Measurements from ENCODE around the gene ZNF35.

ZNF35 gene

GRCh38 chr3:44680921-44681455, 32.5 kb downstream of the ZNF35 start:
- H3K4me3 ChIP-seq (ENCODE audit: low read depth, low read length): no peak overlapping the region
- DNase-seq (ENCODE audit: low read depth, low spot score): no peak
- in situ Hi-C loops (cut with HindIII; ENCODE audit: low sequenced_read_pairs): no loop called here
- TF ChIP-seq, protein P1, sequence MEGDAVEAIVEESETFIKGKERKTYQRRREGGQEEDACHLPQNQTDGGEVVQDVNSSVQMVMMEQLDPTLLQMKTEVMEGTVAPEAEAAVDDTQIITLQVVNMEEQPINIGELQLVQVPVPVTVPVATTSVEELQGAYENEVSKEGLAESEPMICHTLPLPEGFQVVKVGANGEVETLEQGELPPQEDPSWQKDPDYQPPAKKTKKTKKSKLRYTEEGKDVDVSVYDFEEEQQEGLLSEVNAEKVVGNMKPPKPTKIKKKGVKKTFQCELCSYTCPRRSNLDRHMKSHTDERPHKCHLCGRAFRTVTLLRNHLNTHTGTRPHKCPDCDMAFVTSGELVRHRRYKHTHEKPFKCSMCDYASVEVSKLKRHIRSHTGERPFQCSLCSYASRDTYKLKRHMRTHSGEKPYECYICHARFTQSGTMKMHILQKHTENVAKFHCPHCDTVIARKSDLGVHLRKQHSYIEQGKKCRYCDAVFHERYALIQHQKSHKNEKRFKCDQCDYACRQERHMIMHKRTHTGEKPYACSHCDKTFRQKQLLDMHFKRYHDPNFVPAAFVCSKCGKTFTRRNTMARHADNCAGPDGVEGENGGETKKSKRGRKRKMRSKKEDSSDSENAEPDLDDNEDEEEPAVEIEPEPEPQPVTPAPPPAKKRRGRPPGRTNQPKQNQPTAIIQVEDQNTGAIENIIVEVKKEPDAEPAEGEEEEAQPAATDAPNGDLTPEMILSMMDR (IDR thresholded peaks at IDR 0.05; ENCODE audit: low read depth, low read length): no peak

DNA sequence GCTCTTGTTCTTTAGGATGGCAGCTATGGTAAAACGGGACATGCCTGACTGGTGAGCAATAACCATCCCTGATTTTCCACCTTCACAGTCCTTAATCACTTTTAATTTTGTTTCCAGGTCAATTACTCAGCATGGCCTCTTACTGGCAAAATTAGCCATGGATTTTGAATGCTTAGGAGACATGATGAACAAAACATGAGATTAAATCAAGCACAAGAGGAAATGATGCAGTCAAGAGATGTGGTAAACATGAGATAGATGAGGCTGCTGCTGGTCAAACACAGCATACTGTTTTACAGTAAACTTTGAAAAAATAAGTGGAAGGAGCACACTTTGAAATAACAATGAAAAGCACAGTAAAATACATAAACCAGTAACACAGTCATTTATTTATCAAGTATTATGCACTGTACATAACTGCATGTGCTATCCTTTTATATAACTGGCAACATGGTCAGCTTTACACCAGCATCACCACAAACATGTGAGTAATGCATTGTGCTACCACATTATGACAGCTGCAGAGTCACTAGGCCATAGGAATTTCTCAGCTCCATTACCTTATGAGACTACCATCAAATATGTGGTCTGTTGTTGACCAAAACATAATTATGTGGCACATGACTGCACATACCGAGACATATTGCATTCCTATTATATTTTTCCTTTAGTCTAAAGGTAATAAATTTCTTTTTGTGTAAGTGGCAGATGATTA, 33.8 kb downstream of the ZNF35 start:
- TF ChIP-seq, protein P1 (IDR thresholded peaks at IDR 0.05; ENCODE audit: low read depth, low read length): no peak
- in situ Hi-C loops (cut with HindIII; ENCODE audit: low sequenced_read_pairs): no loop called here
- H3K4me3 ChIP-seq (ENCODE audit: low read depth, low read length): no peak overlapping the region
- DNase-seq (ENCODE audit: low read depth, low spot score): peak; percentile 44

GRCh38 chr3:44685128-44685800, 36.7 kb downstream of the ZNF35 start:
- peak; percentile 88 for DNase-seq (ENCODE audit: low read depth, low spot score)
- TF ChIP-seq, protein P1 (IDR thresholded peaks at IDR 0.05; ENCODE audit: low read depth, low read length): no peak
- in situ Hi-C loops (cut with HindIII; ENCODE audit: low sequenced_read_pairs): no loop called here
- H3K4me3 ChIP-seq (ENCODE audit: low read depth, low read length): peak overlapping the region; percentile 57

GRCh38 chr3:44687898-44688297, 39.4 kb downstream of the ZNF35 start:
- H3K4me3 ChIP-seq (ENCODE audit: low read depth, low read length): no peak overlapping the region
- DNase-seq (ENCODE audit: low read depth, low spot score): no peak
- TF ChIP-seq, protein P1 (IDR thresholded peaks at IDR 0.05; ENCODE audit: low read depth, low read length): no peak
- in situ Hi-C loops (cut with HindIII; ENCODE audit: low sequenced_read_pairs): no loop called here
